ENCODE measurements around the gene ATXN1.

Gene ATXN1

GRCh38 chr6:16258709-16259075 lies 502.6 kb downstream of the ATXN1 start:
- no peaks in the 10 kb centered on the region for H3F3A ChIP-seq (ENCODE audit: insufficient read depth)
- no peak overlapping the region for H2AFZ ChIP-seq (ENCODE audit: low read depth, low read length, severe bottlenecking)
- TF ChIP-seq EZH2phosphoT487 (conservative IDR thresholded peaks at IDR 0.05; ENCODE audit: low read length), result no peak
- TF ChIP-seq CTCF (IDR thresholded peaks at IDR 0.05; ENCODE audit: insufficient read depth, low read length, poor library complexity, severe bottlenecking), result no peak
- H3K4me3 ChIP-seq (ENCODE audit: insufficient read depth, low read length, poor library complexity, severe bottlenecking), result no peak overlapping the region
- H3K79me2 ChIP-seq (ENCODE audit: insufficient read depth, low read length), result no peaks in the 10 kb centered on the region
- H3K9ac ChIP-seq (ENCODE audit: low read length), result no peak overlapping the region
- H3K27ac ChIP-seq (ENCODE audit: low read depth, low read length), result no peak overlapping the region
- H3K9me2 ChIP-seq (replicated peaks; ENCODE audit: insufficient read depth, low read length), result no peaks in the 10 kb centered on the region
- no peaks in the 10 kb centered on the region for H3K27me3 ChIP-seq (ENCODE audit: low read length)
- H3K36me3 ChIP-seq (ENCODE audit: low read length), result no peaks in the 10 kb centered on the region
- H4K20me1 ChIP-seq (ENCODE audit: low read depth, low read length), result no peaks in the 10 kb centered on the region
- no peaks in the 10 kb centered on the region for H3K9me3 ChIP-seq (ENCODE audit: insufficient read depth, low read length)
- H3K4me2 ChIP-seq (ENCODE audit: low read depth, low read length, poor library complexity, severe bottlenecking), result no peak overlapping the region

GRCh38 chr6:16257999-16258708 lies 503.1 kb downstream of the ATXN1 start:
- H3K9ac ChIP-seq (ENCODE audit: low read length), result no peak overlapping the region

DNA sequence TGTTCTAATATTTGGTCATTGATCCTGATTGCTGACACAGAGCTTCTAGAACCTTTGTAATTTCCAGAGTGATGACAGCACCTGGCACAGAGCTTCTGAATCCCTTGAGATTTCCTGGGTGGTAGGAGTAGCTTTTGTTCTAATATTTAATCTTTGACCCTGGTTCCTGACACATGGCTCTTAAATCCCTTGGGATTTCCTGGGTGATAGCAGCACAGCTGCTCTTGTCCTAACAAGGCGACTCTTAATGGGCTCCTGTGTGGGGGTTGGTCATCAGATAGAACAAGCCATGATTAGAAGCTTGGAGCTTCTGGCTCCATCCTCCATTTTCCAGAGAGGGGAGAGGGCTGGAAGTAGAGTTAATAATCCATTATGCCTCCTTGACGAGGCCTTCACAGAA lies 504.5 kb downstream of the ATXN1 start:
- Histone ChIP-seq H3F3A (ENCODE audit: insufficient read depth) (no peaks in the 10 kb centered on the region), H3K4me2 (ENCODE audit: low read depth, low read length, poor library complexity, severe bottlenecking) (no peak overlapping the region), H3K9me3 (ENCODE audit: insufficient read depth, low read length) (no peaks in the 10 kb centered on the region), H3K27ac (ENCODE audit: low read depth, low read length) (no peak overlapping the region), H3K9ac (ENCODE audit: low read length) (no peak overlapping the region), H3K36me3 (ENCODE audit: low read length) (no peaks in the 10 kb centered on the region), H3K79me2 (ENCODE audit: insufficient read depth, low read length) (no peaks in the 10 kb centered on the region), H3K9me2 (replicated peaks; ENCODE audit: insufficient read depth, low read length) (no peaks in the 10 kb centered on the region), H2AFZ (ENCODE audit: low read depth, low read length, severe bottlenecking) (no peak overlapping the region), H4K20me1 (ENCODE audit: low read depth, low read length) (no peaks in the 10 kb centered on the region), H3K27me3 (ENCODE audit: low read length) (no peaks in the 10 kb centered on the region), H3K4me3 (ENCODE audit: insufficient read depth, low read length, poor library complexity, severe bottlenecking) (no peak overlapping the region)
- no peak for TF ChIP-seq EZH2phosphoT487 (conservative IDR thresholded peaks at IDR 0.05; ENCODE audit: low read length)
- no peak for TF ChIP-seq CTCF (IDR thresholded peaks at IDR 0.05; ENCODE audit: insufficient read depth, low read length, poor library complexity, severe bottlenecking)

More at GRCh38 chr6:16257999-16258708, 503.1 kb downstream of the ATXN1 start:
- no peak overlapping the region for H3K4me3 ChIP-seq (ENCODE audit: insufficient read depth, low read length, poor library complexity, severe bottlenecking)
- H2AFZ ChIP-seq (ENCODE audit: low read depth, low read length, severe bottlenecking), result no peak overlapping the region
- TF ChIP-seq EZH2phosphoT487 (conservative IDR thresholded peaks at IDR 0.05; ENCODE audit: low read length), result no peak
- TF ChIP-seq CTCF (IDR thresholded peaks at IDR 0.05; ENCODE audit: insufficient read depth, low read length, poor library complexity, severe bottlenecking), result no peak
- H3K9me3 ChIP-seq (ENCODE audit: insufficient read depth, low read length), result no peaks in the 10 kb centered on the region
- no peaks in the 10 kb centered on the region for H4K20me1 ChIP-seq (ENCODE audit: low read depth, low read length)
- no peaks in the 10 kb centered on the region for H3K27me3 ChIP-seq (ENCODE audit: low read length)
- H3K79me2 ChIP-seq (ENCODE audit: insufficient read depth, low read length), result no peaks in the 10 kb centered on the region
- no peaks in the 10 kb centered on the region for H3K36me3 ChIP-seq (ENCODE audit: low read length)
- H3F3A ChIP-seq (ENCODE audit: insufficient read depth), result no peaks in the 10 kb centered on the region
- no peak overlapping the region for H3K27ac ChIP-seq (ENCODE audit: low read depth, low read length)
- H3K4me2 ChIP-seq (ENCODE audit: low read depth, low read length, poor library complexity, severe bottlenecking), result no peak overlapping the region
- no peaks in the 10 kb centered on the region for H3K9me2 ChIP-seq (replicated peaks; ENCODE audit: insufficient read depth, low read length)
